ENCODE data around the gene LAMA3. TPM values are rescaled to one million over a fixed set of nuclear protein-coding genes. Genes with fewer than 3 reads are reported as not detected.

Gene LAMA3
- polyA plus RNA-seq, 1 donor from 2014 or later = 3.4 TPM

DNA sequence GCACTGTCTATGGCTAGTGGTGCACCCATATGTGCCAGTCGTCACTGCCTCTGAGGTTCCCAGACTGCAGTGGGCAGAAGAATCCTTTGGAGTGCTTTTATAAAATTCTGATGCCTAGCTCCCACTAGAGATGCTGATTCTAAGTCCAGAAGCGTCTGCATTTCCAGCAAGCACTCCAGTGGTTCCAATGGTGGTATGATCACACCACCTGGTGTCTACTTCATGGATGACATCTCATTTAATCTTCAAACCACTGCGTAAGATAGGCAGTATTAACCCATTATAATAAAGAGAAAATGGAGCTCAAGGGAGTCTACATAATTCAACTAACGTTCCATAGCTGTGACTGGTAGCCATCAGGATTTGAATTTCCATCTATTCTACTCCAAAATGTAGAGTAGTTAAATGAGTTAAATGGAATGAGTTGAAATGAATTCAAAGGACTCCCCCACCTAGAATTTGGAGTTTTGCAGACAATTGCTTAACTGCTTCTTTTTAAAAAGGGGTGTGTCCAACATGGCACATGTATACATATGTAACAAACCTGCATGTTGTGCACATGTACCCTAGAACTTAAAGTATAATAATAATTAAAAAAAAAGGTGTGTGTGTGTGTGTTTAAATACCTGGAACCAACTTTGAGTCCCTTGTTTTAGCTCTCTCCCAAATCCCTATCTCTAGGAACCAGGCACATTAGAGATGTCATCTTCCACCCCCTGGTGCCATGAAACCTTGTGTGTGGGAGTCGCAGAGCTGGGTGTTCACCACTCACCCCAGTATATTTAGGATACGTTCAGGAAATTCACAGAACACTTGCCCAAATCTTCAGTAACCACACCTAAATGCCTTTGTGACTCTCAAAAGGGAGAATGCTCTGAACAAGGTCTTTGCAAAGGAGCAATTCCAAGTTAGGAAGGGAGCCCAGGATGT lies 14.1 kb downstream of the LAMA3 start:
- no peaks in the 10 kb centered on the region for H3K27me3 ChIP-seq (ENCODE audit: insufficient read depth, low read depth, low read length)
- no peak overlapping the region for H3K4me3 ChIP-seq (ENCODE audit: low read length)
- no peaks in the 10 kb centered on the region for H3K9me3 ChIP-seq (ENCODE audit: low read length)
- H3K27ac ChIP-seq (ENCODE audit: low read length) = no peak overlapping the region
- H3K36me3 ChIP-seq (ENCODE audit: insufficient read depth, low read length) = no peaks in the 10 kb centered on the region
- H3K4me2 ChIP-seq (ENCODE audit: low read length) = no peak overlapping the region
- TF ChIP-seq RAD21 (conservative IDR thresholded peaks at IDR 0.05) = peak; percentile 46
- TF ChIP-seq, protein P1, sequence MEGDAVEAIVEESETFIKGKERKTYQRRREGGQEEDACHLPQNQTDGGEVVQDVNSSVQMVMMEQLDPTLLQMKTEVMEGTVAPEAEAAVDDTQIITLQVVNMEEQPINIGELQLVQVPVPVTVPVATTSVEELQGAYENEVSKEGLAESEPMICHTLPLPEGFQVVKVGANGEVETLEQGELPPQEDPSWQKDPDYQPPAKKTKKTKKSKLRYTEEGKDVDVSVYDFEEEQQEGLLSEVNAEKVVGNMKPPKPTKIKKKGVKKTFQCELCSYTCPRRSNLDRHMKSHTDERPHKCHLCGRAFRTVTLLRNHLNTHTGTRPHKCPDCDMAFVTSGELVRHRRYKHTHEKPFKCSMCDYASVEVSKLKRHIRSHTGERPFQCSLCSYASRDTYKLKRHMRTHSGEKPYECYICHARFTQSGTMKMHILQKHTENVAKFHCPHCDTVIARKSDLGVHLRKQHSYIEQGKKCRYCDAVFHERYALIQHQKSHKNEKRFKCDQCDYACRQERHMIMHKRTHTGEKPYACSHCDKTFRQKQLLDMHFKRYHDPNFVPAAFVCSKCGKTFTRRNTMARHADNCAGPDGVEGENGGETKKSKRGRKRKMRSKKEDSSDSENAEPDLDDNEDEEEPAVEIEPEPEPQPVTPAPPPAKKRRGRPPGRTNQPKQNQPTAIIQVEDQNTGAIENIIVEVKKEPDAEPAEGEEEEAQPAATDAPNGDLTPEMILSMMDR (IDR thresholded peaks at IDR 0.05; ENCODE audit: poor library complexity, severe bottlenecking) = peak; percentile 36
- TF ChIP-seq, protein P2, sequence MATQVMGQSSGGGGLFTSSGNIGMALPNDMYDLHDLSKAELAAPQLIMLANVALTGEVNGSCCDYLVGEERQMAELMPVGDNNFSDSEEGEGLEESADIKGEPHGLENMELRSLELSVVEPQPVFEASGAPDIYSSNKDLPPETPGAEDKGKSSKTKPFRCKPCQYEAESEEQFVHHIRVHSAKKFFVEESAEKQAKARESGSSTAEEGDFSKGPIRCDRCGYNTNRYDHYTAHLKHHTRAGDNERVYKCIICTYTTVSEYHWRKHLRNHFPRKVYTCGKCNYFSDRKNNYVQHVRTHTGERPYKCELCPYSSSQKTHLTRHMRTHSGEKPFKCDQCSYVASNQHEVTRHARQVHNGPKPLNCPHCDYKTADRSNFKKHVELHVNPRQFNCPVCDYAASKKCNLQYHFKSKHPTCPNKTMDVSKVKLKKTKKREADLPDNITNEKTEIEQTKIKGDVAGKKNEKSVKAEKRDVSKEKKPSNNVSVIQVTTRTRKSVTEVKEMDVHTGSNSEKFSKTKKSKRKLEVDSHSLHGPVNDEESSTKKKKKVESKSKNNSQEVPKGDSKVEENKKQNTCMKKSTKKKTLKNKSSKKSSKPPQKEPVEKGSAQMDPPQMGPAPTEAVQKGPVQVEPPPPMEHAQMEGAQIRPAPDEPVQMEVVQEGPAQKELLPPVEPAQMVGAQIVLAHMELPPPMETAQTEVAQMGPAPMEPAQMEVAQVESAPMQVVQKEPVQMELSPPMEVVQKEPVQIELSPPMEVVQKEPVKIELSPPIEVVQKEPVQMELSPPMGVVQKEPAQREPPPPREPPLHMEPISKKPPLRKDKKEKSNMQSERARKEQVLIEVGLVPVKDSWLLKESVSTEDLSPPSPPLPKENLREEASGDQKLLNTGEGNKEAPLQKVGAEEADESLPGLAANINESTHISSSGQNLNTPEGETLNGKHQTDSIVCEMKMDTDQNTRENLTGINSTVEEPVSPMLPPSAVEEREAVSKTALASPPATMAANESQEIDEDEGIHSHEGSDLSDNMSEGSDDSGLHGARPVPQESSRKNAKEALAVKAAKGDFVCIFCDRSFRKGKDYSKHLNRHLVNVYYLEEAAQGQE (IDR thresholded peaks at IDR 0.05; ENCODE audit: borderline replicate concordance) = no peak
- H2AFZ ChIP-seq (ENCODE audit: low read depth, low read length) = no peak overlapping the region
- H3K9me2 ChIP-seq (ENCODE audit: insufficient read depth, low read length) = no peaks in the 10 kb centered on the region
- H3K9ac ChIP-seq (ENCODE audit: low read length) = no peak overlapping the region
- no peaks in the 10 kb centered on the region for H4K20me1 ChIP-seq (ENCODE audit: insufficient read depth)
- H3K79me2 ChIP-seq (replicated peaks; ENCODE audit: insufficient read depth, low read length) = no peaks in the 10 kb centered on the region
- no peaks in the 10 kb centered on the region for H3F3A ChIP-seq (ENCODE audit: insufficient read depth, low read length, poor library complexity, severe bottlenecking)

DNA sequence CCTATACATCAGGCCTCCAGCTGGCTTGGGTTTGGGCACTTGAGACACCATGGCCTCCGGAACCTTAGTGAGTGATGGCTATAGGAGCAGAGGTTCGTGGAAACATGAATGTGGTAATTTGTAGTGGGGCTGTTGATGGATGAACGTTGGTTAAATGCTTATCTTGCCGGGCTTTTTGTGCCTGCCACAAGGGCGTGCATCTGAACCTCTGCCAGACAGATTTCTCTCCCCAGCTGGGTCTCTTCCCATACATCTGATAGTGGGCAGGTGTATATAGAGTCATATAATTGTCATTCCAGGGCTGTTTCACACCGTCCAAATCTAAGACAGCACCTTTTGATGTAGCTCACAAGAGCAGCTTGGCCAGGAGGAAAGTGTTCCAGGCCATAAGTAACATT lies 14.7 kb downstream of the LAMA3 start:
- no peak overlapping the region for H2AFZ ChIP-seq (ENCODE audit: low read depth, low read length)
- no peaks in the 10 kb centered on the region for H3K27me3 ChIP-seq (ENCODE audit: insufficient read depth, low read depth, low read length)
- TF ChIP-seq EZH2 (IDR thresholded peaks at IDR 0.05; ENCODE audit: borderline replicate concordance, insufficient read depth, low read length, poor library complexity, severe bottlenecking) = no peak
- TF ChIP-seq TAF1 (IDR thresholded peaks at IDR 0.05; ENCODE audit: low read depth) = no peak
- TF ChIP-seq EP300 (conservative IDR thresholded peaks at IDR 0.05; ENCODE audit: poor library complexity, severe bottlenecking) = no peak
- no peak for TF ChIP-seq RAD21 (conservative IDR thresholded peaks at IDR 0.05)
- no peak for TF ChIP-seq SMC3 (conservative IDR thresholded peaks at IDR 0.05; ENCODE audit: poor library complexity)
- TF ChIP-seq, protein P1 (IDR thresholded peaks at IDR 0.05; ENCODE audit: poor library complexity, severe bottlenecking) = no peak
- no peak for TF ChIP-seq POLR2AphosphoS5 (IDR thresholded peaks at IDR 0.05)
- no peak for TF ChIP-seq MXI1 (conservative IDR thresholded peaks at IDR 0.05; ENCODE audit: poor library complexity, severe bottlenecking)
- TF ChIP-seq, protein P2 (IDR thresholded peaks at IDR 0.05; ENCODE audit: borderline replicate concordance) = no peak
- no peak overlapping the region for H3K9ac ChIP-seq (ENCODE audit: low read length)
- H3K9me3 ChIP-seq (ENCODE audit: low read length) = no peaks in the 10 kb centered on the region
- no peak overlapping the region for H3K4me2 ChIP-seq (ENCODE audit: low read length)
- H3K4me3 ChIP-seq (ENCODE audit: low read length) = no peak overlapping the region
- H3K9me2 ChIP-seq (ENCODE audit: insufficient read depth, low read length) = no peaks in the 10 kb centered on the region
- no peaks in the 10 kb centered on the region for H3K36me3 ChIP-seq (ENCODE audit: insufficient read depth, low read length)
- no peaks in the 10 kb centered on the region for H3K79me2 ChIP-seq (replicated peaks; ENCODE audit: insufficient read depth, low read length)
- H3K27ac ChIP-seq (ENCODE audit: low read length) = no peak overlapping the region
- H3F3A ChIP-seq (ENCODE audit: insufficient read depth, low read length, poor library complexity, severe bottlenecking) = no peaks in the 10 kb centered on the region
- no peaks in the 10 kb centered on the region for H4K20me1 ChIP-seq (ENCODE audit: insufficient read depth)
